D341Med (cell line): Measurements from ENCODE around the gene FCHSD2.
A peak's percentile ranks its signal among the peaks of the same experiment; 100 is the strongest.
"Not testable (repeated sequence)": the region's sequence is repeated elsewhere in the genome, so short reads cannot be mapped to it uniquely, and the experiment has no call there.

Source experiments
- DNase-seq: peaks from one replicate; pipeline ENCODE4 v3.0.0; 2012; ENCODE audit warnings: low spot score

Gene FCHSD2

DNA sequence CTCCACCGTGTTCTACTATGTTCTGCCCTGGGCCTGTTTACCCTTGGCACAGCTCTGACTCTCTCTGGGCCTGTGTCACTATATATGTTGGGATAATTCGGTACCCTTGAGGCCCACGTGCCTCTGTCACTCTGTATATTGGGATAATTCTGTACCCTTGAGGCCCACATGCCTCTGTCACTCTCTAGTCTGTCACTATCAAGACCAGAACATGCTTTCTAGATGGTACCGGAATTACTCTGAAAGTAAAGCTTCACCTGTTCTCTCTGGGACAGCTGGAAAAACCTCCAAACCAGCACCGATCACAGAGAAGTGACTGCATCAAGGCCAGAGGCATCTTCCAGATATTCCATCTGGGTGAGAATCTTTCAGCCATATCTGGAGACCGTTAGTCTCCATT lies 9.3 kb upstream of the FCHSD2 start:
- DNase-seq, result no peak

- no peak for DNase-seq
Measured at GRCh38 chr11:73149105-73149504, 7.0 kb upstream of the FCHSD2 start.

GRCh38 chr11:73147771-73148681 lies 5.9 kb upstream of the FCHSD2 start:
- no peak for DNase-seq

DNA sequence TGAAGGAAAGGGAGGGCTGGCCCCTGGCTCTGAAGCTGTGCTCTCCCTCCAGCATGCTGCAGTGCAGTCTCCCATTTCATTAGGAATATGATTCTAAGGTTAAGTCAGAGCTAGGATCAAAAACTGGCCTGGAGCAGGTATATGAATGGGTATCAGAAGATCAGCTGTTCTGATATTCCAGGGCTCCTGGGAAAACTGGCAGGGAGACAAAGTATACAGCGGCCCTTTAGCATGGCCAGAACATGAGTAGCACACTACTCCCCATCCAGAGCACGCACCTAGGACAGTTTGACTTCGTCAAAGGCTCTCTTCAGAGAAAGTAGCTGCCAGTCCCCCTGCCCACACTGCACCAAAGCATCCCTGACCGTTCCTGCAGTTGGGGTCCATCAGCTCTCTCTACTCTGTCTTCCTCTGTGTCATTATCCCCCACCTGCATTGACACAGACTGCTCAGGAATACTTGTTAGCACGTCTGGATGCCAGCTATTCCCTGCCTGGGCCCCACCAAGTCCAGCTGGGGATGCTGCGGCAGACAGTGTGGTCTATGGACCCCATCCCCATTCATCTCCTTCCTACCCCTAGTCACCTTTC lies 4.0 kb upstream of the FCHSD2 start:
- no peak for DNase-seq

GRCh38 chr11:73143126-73143838 lies 1.2 kb upstream of the FCHSD2 start:
- no peak for DNase-seq

DNA sequence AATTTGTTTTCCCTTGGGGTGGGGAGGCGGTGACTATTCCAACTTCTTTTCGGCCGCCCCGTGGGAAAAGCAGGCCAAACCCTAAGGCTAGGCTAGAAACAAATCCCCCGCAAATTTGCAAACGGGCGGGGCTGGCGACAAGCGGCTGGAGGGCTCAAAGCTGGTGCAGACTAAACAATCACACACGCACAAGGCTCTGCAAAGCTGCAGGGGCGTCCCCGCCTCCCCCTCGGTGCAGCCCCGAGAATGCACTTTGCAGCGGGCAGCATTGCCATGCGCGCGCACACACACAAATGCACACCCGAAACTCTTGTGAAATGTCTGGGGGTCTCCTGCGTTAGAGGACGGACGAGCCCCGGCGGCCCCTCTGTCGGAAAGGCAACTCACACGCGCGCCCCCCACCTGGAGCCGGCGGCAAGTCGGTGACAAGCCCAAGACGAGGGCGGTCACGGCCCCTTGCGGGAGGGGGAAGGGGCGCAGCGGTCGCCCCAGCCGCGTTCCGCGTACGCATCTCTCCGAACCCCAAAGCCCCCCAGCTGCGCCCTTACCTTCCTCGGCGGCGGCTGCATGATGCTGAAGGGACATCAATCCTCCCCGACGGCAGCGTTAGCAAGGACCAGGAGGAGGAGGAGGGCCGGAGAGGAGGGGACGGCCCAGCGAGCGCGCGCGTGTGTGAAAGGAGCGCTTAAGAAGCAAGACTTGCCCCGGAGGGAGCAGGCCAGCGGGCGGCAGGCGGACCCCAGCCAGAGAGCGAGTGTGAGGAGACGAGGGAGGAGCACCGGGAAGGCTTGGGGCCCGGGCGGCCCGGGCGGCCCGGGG lies 600 bp downstream of the FCHSD2 start:
- DNase-seq, result peak; percentile 77

- peak; percentile 70 for DNase-seq
Measured at GRCh38 chr11:73141031-73141308, 1.1 kb downstream of the FCHSD2 start.

DNA sequence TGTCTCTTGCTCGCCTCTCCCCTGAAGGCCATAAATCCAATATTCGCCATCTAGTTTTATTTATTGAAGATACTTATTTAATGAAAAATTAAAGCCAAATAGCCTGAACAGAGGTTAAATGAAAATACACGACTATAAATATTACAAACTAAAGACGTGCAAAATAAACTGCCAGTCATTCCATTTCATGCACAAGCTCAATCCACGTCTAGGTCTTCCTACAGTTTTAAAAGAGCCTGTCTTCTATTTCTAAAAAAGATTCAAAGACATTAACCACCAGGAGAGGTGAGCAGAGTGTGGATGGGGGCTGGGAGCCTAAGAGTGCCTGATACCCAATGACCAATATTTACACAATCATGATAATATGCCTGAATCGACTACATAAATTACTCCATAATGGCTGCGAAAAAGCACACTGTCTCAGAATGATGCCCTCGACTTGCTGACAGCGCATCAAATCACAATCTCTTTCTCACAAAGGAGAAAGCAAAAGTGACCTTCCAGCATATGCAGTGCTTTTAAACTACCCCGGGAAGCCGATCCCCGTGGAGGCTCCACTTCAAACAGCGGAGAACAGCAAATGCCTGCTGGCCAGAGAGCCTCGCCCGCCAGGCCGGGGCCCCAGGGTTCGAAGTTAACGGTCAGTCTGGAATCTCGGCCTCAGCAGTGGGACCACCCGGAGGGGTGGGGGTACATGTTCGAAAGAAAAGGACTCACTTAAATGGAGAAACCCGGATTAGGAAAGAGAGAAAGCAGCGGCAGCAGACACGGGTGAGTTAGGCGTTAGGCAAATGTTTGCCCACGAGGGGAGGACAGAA lies 1.7 kb downstream of the FCHSD2 start:
- DNase-seq, result no peak

GRCh38 chr11:73139476-73140198 lies 2.5 kb downstream of the FCHSD2 start:
- DNase-seq, result no peak

GRCh38 chr11:73137944-73138274 lies 4.2 kb downstream of the FCHSD2 start:
- DNase-seq, result no peak

- DNase-seq, result no peak
Measured at GRCh38 chr11:73137262-73137943, 4.7 kb downstream of the FCHSD2 start.

- not testable (repeated sequence) for DNase-seq
Measured at GRCh38 chr11:73136722-73137121, 5.4 kb downstream of the FCHSD2 start.

DNA sequence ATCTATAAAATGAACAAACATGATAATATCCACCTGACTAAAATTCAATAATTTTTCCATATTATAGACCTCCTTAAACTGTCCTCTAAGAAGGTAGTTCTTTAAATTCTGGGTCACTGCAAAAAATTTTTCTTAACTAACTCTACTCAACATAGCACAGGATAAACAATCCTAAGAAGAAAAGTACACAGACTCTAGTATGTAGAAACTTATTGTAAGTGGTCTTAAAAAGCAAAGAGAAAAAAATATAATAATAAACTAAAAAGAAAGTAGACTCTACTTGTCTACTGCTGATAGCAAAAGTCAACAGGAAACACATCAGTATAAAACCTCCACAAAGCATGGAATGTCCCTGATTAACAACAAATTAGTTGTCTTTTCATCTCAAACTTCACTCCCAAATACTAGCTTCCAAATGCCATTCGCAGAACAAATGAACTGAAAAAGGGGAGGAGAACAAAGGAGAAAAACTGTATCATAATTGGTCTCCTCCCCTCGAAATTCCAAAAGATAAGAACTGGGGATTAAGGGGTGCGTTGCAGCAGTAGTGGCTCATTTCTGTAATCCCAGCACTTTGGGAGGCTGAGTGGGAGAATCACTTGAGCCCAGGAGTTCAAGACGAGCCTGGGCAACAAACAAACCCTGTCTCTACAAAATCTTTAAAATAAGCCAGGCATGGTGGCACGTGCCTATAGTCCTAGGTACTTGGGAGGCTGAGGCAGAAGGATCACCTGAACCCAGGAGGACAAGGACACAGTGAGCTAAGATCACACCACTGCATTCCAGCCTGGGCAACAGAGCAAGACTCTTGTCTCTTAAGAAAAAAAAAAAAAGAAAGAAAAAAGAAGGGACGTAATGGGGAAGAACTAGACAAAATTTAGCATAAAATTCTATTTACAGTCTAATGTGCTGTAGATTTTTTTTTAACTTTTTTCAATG lies 6.5 kb downstream of the FCHSD2 start:
- no peak for DNase-seq

GRCh38 chr11:73132349-73132748 lies 9.8 kb downstream of the FCHSD2 start:
- not testable (repeated sequence) for DNase-seq

DNA sequence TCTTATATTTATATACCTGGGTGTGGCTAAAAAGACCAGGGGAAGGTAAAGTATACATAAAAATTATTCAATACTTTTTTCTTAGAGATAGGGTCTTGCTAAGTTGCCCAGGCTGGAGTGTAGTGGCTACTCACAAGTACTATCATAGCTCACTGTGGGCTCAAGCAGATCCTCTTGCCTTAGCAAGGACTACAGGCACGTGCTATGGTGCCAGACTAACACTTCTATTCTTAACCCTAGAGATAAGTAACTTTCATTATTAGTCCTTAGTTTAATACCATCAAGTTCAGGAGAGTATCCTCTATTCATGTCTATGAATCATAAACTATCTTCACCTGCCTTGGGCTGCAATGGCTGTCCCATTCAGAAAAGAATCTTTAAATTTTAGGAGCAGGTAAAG lies 11.9 kb downstream of the FCHSD2 start:
- no peak for DNase-seq

DNA sequence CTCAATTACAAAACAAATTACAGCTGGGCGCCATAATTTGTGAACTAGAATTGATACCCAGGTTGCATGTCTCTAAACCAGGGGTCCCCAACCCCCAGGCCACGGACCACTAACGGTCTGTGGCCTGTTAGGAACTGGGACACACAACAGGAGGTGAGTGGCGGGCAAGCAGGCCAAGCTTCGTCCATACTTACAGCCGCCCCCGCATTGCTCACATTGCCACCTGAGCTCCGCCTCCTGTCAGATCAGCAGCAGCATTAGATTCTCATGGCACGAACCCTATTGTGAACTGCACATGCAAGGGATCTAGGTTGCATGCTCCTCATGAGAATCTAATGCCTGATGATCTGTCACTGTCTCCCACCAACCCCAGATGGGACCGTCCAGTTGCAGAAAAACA lies 12.9 kb downstream of the FCHSD2 start:
- no peak for DNase-seq

DNA sequence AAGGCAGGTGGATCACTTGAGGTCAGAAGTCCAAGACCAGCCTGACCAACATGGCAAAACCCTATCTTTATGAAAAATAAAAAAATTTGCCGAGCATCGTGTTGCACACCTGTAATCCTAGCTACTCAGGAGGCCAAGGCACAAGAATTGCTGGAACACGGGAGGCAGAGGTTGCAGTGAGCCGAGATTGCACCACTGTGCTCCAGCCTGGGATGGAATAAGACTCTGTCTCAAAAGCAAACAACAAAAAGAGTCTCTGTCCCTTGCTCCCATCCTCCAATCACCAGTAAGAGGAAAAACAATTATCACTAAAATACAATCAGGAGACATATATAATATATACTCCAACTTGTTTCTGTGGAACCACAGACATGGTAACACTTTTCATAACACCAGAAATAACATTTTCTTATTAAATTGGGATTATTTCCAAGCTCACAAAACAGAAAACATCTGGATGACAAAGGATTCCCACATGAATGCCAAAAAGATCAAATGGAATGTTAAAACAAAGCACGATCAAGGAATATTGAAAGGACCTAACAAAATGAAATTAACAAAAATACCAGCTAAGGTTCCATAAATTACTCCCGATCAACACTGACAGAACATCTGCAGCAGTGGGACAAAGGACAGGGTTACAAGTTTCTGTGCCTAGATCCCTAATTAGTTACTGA lies 15.2 kb downstream of the FCHSD2 start:
- no peak for DNase-seq

DNA sequence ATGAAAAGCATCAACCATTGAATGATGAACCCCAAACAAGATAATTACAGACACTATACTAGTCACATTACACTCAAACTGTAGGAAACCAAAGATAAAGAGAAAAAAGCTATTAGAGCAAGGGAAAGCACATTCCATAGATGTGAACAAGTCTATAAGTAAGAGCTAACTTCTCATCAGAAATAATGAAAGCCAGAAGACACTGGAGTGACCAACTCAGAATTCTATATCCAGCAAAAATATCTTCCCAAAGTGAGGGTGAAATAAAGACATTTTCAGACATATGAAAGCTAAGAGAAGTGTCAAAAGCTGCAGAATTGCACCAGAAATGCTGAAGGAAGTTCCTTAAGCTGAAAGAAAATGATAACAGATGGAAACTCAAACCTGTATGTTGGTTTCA lies 17.3 kb downstream of the FCHSD2 start:
- DNase-seq, result no peak

GRCh38 chr11:73123892-73124291 lies 18.2 kb downstream of the FCHSD2 start:
- DNase-seq, result not testable (repeated sequence)
